GM12874 (cell line): ENCODE results near the gene DNAH11.

Source experiments
- TF ChIP-seq, protein P1 (sequence below): IDR thresholded peaks from 2 replicates; pipeline ENCODE4 v1.5.1; 2011; ENCODE audit warnings: low read depth, mild to moderate bottlenecking, control low read depth, low read length, moderate library complexity; ENCODE audit not compliant: insufficient read depth

The DNAH11 gene

DNA sequence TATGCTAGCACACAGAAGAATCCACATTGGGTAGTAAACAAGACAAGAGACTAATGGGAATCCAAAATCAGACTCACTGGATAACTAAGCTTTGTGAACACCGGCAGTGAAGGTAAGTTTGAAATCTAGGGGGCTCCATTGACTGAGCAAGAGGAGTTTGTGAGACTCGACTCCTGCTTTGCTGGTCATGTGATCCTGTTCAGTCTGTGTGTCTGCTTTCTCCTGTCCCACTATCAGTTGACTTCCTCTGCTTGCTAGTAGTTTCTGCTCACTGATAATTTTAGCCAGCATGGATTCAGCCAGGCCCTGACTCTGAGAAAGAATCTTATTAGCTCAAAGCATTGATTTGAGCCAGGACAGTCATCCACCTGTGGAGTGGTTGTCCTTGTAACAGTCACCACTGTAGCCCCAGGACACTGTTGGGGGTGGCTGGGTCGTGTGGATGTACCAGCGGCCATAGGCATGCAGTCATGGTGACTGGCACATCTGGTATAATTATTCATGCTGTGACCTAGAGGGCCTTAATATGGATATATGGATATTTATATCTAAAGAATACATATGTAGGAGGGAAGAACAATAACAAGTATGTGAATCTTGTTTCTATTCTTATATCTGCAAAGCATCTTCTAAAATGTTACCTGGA is 44.4 kb downstream of the DNAH11 start:
- TF ChIP-seq, protein P1, sequence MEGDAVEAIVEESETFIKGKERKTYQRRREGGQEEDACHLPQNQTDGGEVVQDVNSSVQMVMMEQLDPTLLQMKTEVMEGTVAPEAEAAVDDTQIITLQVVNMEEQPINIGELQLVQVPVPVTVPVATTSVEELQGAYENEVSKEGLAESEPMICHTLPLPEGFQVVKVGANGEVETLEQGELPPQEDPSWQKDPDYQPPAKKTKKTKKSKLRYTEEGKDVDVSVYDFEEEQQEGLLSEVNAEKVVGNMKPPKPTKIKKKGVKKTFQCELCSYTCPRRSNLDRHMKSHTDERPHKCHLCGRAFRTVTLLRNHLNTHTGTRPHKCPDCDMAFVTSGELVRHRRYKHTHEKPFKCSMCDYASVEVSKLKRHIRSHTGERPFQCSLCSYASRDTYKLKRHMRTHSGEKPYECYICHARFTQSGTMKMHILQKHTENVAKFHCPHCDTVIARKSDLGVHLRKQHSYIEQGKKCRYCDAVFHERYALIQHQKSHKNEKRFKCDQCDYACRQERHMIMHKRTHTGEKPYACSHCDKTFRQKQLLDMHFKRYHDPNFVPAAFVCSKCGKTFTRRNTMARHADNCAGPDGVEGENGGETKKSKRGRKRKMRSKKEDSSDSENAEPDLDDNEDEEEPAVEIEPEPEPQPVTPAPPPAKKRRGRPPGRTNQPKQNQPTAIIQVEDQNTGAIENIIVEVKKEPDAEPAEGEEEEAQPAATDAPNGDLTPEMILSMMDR: no peak

GRCh38 chr7:21596801-21597200 is 54.0 kb downstream of the DNAH11 start:
- TF ChIP-seq, protein P1: no peak

- TF ChIP-seq, protein P1: no peak
Measured at GRCh38 chr7:21603462-21603861, 60.6 kb downstream of the DNAH11 start.

DNA sequence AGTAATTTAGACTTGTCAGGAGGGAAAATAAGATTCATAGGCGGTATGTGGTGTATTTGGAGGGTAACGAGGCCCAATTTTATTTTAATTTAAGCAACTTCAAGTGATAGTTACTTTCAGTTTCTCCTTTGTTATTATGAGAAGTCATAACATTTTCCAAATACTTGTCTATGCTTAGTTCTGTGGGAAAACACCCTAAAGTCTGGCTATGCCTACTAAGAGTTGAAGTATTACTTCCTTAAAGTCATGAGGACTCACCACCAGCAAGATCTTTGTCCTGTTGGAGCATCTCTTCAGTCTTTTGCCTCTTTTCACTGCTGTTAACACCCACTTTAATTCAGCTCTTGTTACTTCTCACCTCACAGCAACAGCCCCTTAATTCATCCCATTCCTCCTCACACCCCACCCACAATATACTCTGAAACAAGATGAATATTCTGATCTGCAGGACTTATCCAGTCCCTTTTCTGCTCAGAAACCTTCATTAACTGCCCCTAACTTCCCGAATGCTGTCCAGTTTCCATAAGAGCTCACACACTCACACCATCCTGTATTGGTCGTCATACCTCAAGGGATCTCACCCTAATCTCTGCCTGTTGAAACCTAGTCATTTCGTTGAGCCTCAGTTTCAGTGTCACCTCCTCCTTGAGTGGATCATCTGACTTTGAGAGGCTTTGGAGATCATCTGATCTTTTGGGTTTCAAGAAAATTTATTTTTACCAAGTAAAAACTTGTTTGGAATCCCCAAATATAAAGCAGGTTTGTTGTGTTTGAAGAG is 61.3 kb downstream of the DNAH11 start:
- TF ChIP-seq, protein P1: no peak

DNA sequence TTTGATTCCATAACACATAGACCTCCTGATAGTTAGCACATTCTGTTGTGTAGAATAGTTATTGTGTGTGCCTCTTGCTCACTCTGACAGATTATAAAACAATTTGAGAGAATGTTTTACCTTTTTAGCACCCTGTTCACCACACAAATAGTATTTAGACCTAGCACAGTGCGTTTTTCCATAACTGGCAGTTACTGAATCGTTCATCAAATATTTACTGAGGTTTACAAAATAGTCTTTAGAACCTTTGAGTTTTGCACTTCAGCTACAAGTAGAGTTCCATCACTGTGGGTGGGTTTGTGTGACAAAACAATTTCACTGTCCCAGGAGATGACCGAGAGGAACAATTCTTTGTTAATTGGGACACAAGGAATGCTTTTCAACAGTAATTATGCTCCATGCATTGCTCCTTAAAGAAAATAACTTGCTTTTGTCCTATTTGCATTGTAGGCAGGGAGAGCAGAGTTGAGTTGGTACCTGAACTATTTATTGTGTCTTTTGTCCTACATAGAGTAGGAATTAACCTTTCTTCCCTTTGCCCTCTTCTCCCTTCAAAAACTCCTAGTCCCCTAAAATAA is 62.3 kb downstream of the DNAH11 start:
- TF ChIP-seq, protein P1: no peak

DNA sequence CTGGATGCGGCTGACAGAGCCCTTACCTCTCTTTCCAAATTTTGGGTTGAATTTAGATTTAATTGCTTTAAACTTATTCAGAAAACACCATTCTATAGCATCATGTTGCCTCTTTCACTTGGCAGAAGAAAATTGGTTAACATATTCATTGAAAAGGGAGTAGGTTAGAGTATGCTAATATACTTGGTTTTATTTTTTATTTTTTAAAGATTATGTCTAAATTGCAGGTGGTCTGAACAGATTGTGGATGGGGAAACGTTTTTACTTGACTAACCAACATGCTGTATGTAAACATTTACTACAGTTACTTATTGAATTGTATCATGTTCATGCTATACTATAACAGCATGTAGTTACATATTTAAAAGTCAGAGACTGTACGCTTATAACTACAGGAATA is 65.6 kb downstream of the DNAH11 start:
- TF ChIP-seq, protein P1: no peak

GRCh38 chr7:21611129-21611528 is 68.3 kb downstream of the DNAH11 start:
- TF ChIP-seq, protein P1: no peak
